ENCODE results near the gene PRAME.

GRCh38 chr22:22593250-22593649 lies 34.2 kb upstream of the PRAME start:
- TF ChIP-seq CTCF (IDR thresholded peaks at IDR 0.05; ENCODE audit: insufficient read depth, low read depth, low read length) (no peak), EZH2 (IDR thresholded peaks at IDR 0.05; ENCODE audit: insufficient read depth, low read length) (no peak)

All from astrocyte (in vitro differentiated cells and primary cell).